OCI-LY7 (cell line): ENCODE measurements around the gene FCSK. TPM values are rescaled to one million over a fixed set of nuclear protein-coding genes. Genes with fewer than 3 reads are reported as not detected.
A peak's percentile ranks its signal among the peaks of the same experiment; 100 is the strongest.

ENCODE experiments used
- BruUV-seq: library from RNA; stranded (reverse); fragments of 400-500 nt; replicated peaks from 2 replicates; lab custom pipeline; 2021; lab: Mats Ljungman, UMichigan
- CTCF ChIA-PET: fragments of 300-600 bp; sonication (Branson Sonifier 250); formaldehyde crosslinking; loops from one replicate; lab custom pipeline; 2022; ENCODE audit warnings: antibody characterized with exemption; ENCODE audit not compliant: unreplicated experiment; lab: Charles Lee
- POLR2A ChIA-PET: fragments of 300-600 bp; sonication (Branson Sonifier 250); formaldehyde crosslinking; loops from one replicate; lab custom pipeline; 2022; ENCODE audit warnings: antibody characterized with exemption; lab: Charles Lee
- DNase-seq: peaks from one replicate; pipeline ENCODE4 v3.0.0-alpha.2; 2015; ENCODE audit warnings: low spot score
- H2AFZ ChIP-seq: fragments of 200-600 bp; sonication (generic), shearing (Covaris generic); 2 replicates; pipeline ENCODE4 v1.6.1; 2014; ENCODE audit warnings: mild to moderate bottlenecking, antibody characterized with exemption, low read length, moderate library complexity
- H3K27ac ChIP-seq: fragments of 200-600 bp; sonication (generic); 2 replicates; pipeline ENCODE4 v1.5.1; 2014; ENCODE audit warnings: mixed run types, low read depth, mild to moderate bottlenecking, moderate library complexity, low read length, inconsistent platforms; ENCODE audit not compliant: poor library complexity, severe bottlenecking
- H3K36me3 ChIP-seq: fragments of 200-600 bp; sonication (generic); 2 replicates; pipeline ENCODE4 v1.6.1; 2014; ENCODE audit warnings: mild to moderate bottlenecking, antibody characterized with exemption, low read length, moderate library complexity, mixed read lengths; ENCODE audit not compliant: insufficient read depth
- H3K4me1 ChIP-seq: fragments of 200-600 bp; sonication (generic); 2 replicates; pipeline ENCODE4 v1.5.1; 2014; ENCODE audit warnings: mild to moderate bottlenecking, low read length; ENCODE audit not compliant: insufficient read depth, poor library complexity, severe bottlenecking
- H3K4me2 ChIP-seq: fragments of 200-600 bp; sonication (generic); 2 replicates; pipeline ENCODE4 v1.6.1; 2014; ENCODE audit warnings: mild to moderate bottlenecking, low read length
- H3K4me3 ChIP-seq: fragments of 200-600 bp; sonication (generic); 2 replicates; pipeline ENCODE4 v1.5.1; 2014; ENCODE audit warnings: mild to moderate bottlenecking, low read depth, low read length; ENCODE audit not compliant: poor library complexity, severe bottlenecking
- H3K79me2 ChIP-seq: fragments of 200-600 bp; sonication (generic); 2 replicates; pipeline ENCODE4 v1.6.1; 2016; ENCODE audit warnings: low read depth, mild to moderate bottlenecking, low read length, moderate library complexity, mixed read lengths; ENCODE audit not compliant: insufficient read depth
- H3K9me2 ChIP-seq: fragments of 200-600 bp; sonication (generic); 2 replicates; pipeline ENCODE4 v1.6.1; 2016; ENCODE audit warnings: mild to moderate bottlenecking, low read length, mixed read lengths; ENCODE audit not compliant: insufficient read depth
- H3K9me3 ChIP-seq: fragments of 200-600 bp; sonication (generic); 2 replicates; pipeline ENCODE4 v1.6.1; 2014; ENCODE audit warnings: mild to moderate bottlenecking, mixed run types, low read length, mixed read lengths
- H4K20me1 ChIP-seq: fragments of 200-600 bp; sonication (generic); 2 replicates; pipeline ENCODE4 v1.6.1; 2014; ENCODE audit warnings: mild to moderate bottlenecking, antibody characterized with exemption, low read length, moderate library complexity, mixed read lengths; ENCODE audit not compliant: insufficient read depth
- EZH2phosphoT487 ChIP-seq: fragments of 200-600 bp; sonication (generic); IDR thresholded peaks from 2 replicates; pipeline ENCODE4 v1.6.1; 2018; ENCODE audit warnings: low read depth, borderline replicate concordance, mild to moderate bottlenecking, mixed run types, antibody characterized with exemption, low read length, moderate library complexity, mixed read lengths
- intact Hi-C: fragments of 100-400 bp; cut with micrococcal nuclease; formaldehyde crosslinking; loops from one replicate; pipeline ENCODE4 v1.10.0; 2022; ENCODE audit not compliant: unreplicated experiment
- total RNA-seq, 2 experiments: library from RNA; depleted of rRNA in 1 of 2; stranded (reverse); fragments of >200 nt in 1 of 2; shearing (Covaris generic) in 1 of 2; gene quantifications; 2 replicates each; pipeline ENCODE4 v1.2.3, GENCODE V29; 2014 to 2022
- TF ChIP-seq, protein P1 (sequence below): fragments of 200-600 bp; sonication (generic); conservative IDR thresholded peaks from 2 replicates; pipeline ENCODE4 v1.5.1; 2014; ENCODE audit warnings: mild to moderate bottlenecking, antibody characterized with exemption, low read length, moderate library complexity, mixed read lengths

Gene FCSK
- total RNA-seq, 2 experiments from 2014 or later = 6.8 to 14.3 TPM

GRCh38 chr16:70429888-70430666, 24.3 kb upstream of the FCSK start:
- CTCF ChIA-PET = interaction anchor here (1.0 kb wide), 1 partner anchor 24 kb away, joined by 3 read pairs; the partner anchor contains the start of gene FCSK
- H3K36me3 ChIP-seq = peaks cover 17% of the 10 kb centered on the region
- TF ChIP-seq EZH2phosphoT487 = no peak
- TF ChIP-seq, protein P1, sequence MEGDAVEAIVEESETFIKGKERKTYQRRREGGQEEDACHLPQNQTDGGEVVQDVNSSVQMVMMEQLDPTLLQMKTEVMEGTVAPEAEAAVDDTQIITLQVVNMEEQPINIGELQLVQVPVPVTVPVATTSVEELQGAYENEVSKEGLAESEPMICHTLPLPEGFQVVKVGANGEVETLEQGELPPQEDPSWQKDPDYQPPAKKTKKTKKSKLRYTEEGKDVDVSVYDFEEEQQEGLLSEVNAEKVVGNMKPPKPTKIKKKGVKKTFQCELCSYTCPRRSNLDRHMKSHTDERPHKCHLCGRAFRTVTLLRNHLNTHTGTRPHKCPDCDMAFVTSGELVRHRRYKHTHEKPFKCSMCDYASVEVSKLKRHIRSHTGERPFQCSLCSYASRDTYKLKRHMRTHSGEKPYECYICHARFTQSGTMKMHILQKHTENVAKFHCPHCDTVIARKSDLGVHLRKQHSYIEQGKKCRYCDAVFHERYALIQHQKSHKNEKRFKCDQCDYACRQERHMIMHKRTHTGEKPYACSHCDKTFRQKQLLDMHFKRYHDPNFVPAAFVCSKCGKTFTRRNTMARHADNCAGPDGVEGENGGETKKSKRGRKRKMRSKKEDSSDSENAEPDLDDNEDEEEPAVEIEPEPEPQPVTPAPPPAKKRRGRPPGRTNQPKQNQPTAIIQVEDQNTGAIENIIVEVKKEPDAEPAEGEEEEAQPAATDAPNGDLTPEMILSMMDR = no peak
- BruUV-seq = no TSS peak
- peak overlapping the region; percentile 60 for H3K4me2 ChIP-seq
- H3K4me3 ChIP-seq = peak overlapping the region; percentile 15
- H3K79me2 ChIP-seq = peaks cover 61% of the 10 kb centered on the region
- DNase-seq = peak; percentile 69
- POLR2A ChIA-PET = interaction anchor here (0.7 to 1.3 kb wide), 3 partner anchors 13 to 28 kb away, joined by 3 to 8 read pairs (median 5); no protein-coding TSS in a partner anchor
- H4K20me1 ChIP-seq = no peaks in the 10 kb centered on the region
- no peaks in the 10 kb centered on the region for H3K9me2 ChIP-seq
- H3K9me3 ChIP-seq = no peaks in the 10 kb centered on the region
- H2AFZ ChIP-seq = no peak overlapping the region
- intact Hi-C loops = loop anchor here (1.0 to 2.0 kb wide), 3 partner anchors 13 to 93 kb away; partner anchors contain the start of genes COG4 and SF3B3
- peaks cover 75% of the 10 kb centered on the region for H3K4me1 ChIP-seq
- H3K27ac ChIP-seq = peak overlapping the region; percentile 100

DNA sequence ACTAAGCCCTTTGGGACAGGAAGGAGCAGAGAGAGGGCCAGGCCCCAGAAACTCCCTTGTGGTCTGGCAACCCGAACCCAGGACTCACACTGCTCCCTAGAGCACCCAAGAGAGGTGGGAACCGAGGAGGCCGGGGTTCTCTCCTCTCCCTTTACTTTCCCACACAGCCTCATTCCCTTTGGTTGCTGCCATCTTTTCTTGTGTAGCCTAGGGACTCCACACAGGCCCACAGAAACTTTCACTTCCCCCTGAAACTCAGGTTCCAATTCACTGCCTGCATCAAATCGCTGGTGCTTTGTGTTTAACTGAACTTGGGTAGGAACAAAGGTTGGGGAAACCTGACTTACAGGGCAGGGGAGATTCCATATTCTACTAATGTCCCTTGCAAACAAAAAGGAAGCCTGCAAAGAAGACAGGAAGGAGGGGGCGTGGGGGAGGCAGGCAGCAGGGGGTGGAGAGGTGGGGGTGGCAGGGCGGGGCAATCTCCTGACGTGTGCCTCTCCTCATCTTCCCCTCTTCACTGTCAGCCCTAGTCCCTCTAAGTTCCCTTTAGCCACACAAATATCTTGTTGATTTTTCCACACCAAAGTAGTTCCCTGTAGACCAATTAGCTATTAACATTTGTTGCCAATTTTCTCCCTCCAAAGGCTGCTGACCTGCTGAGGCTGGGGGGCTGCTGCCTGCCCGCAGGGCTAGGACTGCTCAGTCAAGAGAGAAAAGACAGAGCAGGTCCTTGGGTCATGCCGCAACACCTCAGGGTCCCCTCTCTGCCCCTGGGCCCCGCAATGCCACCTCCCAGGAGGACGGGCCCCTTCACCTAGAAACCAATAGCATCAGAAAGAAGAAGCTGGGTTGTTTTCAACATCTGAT, 23.5 kb upstream of the FCSK start:
- Histone ChIP-seq H3K79me2 (peaks cover 69% of the 10 kb centered on the region), H3K4me2 (peak overlapping the region; percentile 92), H3K9me3 (no peaks in the 10 kb centered on the region), H3K9me2 (no peaks in the 10 kb centered on the region), H3K4me3 (peak overlapping the region; percentile 59), H3K4me1 (peaks cover 78% of the 10 kb centered on the region), H4K20me1 (no peaks in the 10 kb centered on the region), H2AFZ (no peak overlapping the region), H3K27ac (peak overlapping the region; percentile 100), H3K36me3 (peaks cover 19% of the 10 kb centered on the region)
- ChIA-PET CTCF (interaction anchor here (0.7 kb wide), 1 partner anchor 164 kb away, joined by 3 read pairs; no protein-coding TSS in a partner anchor), POLR2A (interaction anchor here (0.5 to 2.9 kb wide), 4 partner anchors 14 to 46 kb away, joined by 3 to 16 read pairs (median 8); no protein-coding TSS in a partner anchor)
- no peak for TF ChIP-seq EZH2phosphoT487
- TF ChIP-seq, protein P1 = no peak
- DNase-seq = peak; percentile 94
- no TSS peak for BruUV-seq
- intact Hi-C loops = loop anchor here (1.0 to 2.0 kb wide), 3 partner anchors 14 to 92 kb away; partner anchors contain the start of genes COG4 and SF3B3
